ENCODE measurements around the gene TOMM34.

- TF ChIP-seq POLR2AphosphoS5 (IDR thresholded peaks at IDR 0.05), result no peak
- TF ChIP-seq, protein P1, sequence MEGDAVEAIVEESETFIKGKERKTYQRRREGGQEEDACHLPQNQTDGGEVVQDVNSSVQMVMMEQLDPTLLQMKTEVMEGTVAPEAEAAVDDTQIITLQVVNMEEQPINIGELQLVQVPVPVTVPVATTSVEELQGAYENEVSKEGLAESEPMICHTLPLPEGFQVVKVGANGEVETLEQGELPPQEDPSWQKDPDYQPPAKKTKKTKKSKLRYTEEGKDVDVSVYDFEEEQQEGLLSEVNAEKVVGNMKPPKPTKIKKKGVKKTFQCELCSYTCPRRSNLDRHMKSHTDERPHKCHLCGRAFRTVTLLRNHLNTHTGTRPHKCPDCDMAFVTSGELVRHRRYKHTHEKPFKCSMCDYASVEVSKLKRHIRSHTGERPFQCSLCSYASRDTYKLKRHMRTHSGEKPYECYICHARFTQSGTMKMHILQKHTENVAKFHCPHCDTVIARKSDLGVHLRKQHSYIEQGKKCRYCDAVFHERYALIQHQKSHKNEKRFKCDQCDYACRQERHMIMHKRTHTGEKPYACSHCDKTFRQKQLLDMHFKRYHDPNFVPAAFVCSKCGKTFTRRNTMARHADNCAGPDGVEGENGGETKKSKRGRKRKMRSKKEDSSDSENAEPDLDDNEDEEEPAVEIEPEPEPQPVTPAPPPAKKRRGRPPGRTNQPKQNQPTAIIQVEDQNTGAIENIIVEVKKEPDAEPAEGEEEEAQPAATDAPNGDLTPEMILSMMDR (IDR thresholded peaks at IDR 0.05), result no peak
- no peak for TF ChIP-seq POLR2A (IDR thresholded peaks at IDR 0.05)
These were observed 58.2 kb downstream of the TOMM34 start for GRCh38 chr20:44901974-44902373.

All from suprapubic skin (tissue), 4 donors.